SK-N-SH treated with all-trans-retinoic acid at 6 μM for 48 hours (cell line): ENCODE results near the gene IFT52.

Source experiments
- ATAC-seq: fragments of 200-7000 bp; cut with Tn5 transposase; 3 replicates; pipeline ENCODE4 v1.9.1; 2020; ENCODE audit warnings: mild to moderate bottlenecking, moderate library complexity
- ARNTL ChIP-seq: fragments of 450-650 bp; formaldehyde crosslinking; IDR thresholded peaks from 2 replicates; pipeline ENCODE4 v1.5.0; 2020; ENCODE audit warnings: low read depth, mild to moderate bottlenecking, moderate library complexity, borderline replicate concordance
- CREB5 ChIP-seq: fragments of 250-450 bp; sonication (Bioruptor Pico); IDR thresholded peaks from 2 replicates; pipeline ENCODE4 v1.5.1; 2020; ENCODE audit warnings: low read depth, mild to moderate bottlenecking, moderate library complexity
- CSDC2 ChIP-seq: fragments of 250-450 bp; sonication (Bioruptor Pico); IDR thresholded peaks from 2 replicates; pipeline ENCODE4 v1.5.0; 2020; ENCODE audit warnings: mild to moderate bottlenecking, moderate library complexity
- ESRRG ChIP-seq: fragments of 250-450 bp; sonication (Bioruptor Pico); IDR thresholded peaks from 2 replicates; pipeline ENCODE4 v1.6.1; 2021; ENCODE audit warnings: mild to moderate bottlenecking
- ISL1 ChIP-seq: fragments of 250-450 bp; sonication (Bioruptor Pico); IDR thresholded peaks from 2 replicates; pipeline ENCODE4 v2.1.2; 2022; ENCODE audit warnings: mild to moderate bottlenecking, moderate library complexity
- OSR1 ChIP-seq: fragments of 250-450 bp; sonication (Bioruptor Pico); IDR thresholded peaks from 2 replicates; pipeline ENCODE4 v1.8.0; 2022; ENCODE audit warnings: moderate library complexity, mild to moderate bottlenecking, inconsistent platforms
- PATZ1 ChIP-seq: fragments of 250-450 bp; sonication (Bioruptor Pico); IDR thresholded peaks from 2 replicates; pipeline ENCODE4 v1.8.0; 2020; ENCODE audit warnings: mild to moderate bottlenecking, moderate library complexity, borderline replicate concordance
- POU6F1 ChIP-seq: fragments of 250-450 bp; sonication (Bioruptor Pico); IDR thresholded peaks from 2 replicates; pipeline ENCODE4 v1.8.0; 2021; ENCODE audit warnings: low read depth, mild to moderate bottlenecking, moderate library complexity, borderline replicate concordance
- PPARA ChIP-seq: fragments of 250-450 bp; sonication (Bioruptor Pico); IDR thresholded peaks from 2 replicates; pipeline ENCODE4 v1.5.0; 2020; ENCODE audit warnings: mild to moderate bottlenecking, borderline replicate concordance
- RARB ChIP-seq: fragments of 250-450 bp; sonication (Bioruptor Pico); IDR thresholded peaks from 2 replicates; pipeline ENCODE4 v1.8.0; 2021; ENCODE audit warnings: mild to moderate bottlenecking, moderate library complexity
- SNAI2 ChIP-seq: fragments of 250-450 bp; sonication (Bioruptor Pico); IDR thresholded peaks from 2 replicates; pipeline ENCODE4 v1.5.0; 2020; ENCODE audit warnings: mild to moderate bottlenecking, moderate library complexity
- TCF4 ChIP-seq: fragments of 250-450 bp; sonication (Bioruptor Pico); IDR thresholded peaks from 2 replicates; pipeline ENCODE4 v1.8.0; 2021; ENCODE audit warnings: mild to moderate bottlenecking, moderate library complexity, borderline replicate concordance
- ZFP3 ChIP-seq: fragments of 250-450 bp; sonication (Bioruptor Pico); IDR thresholded peaks from 2 replicates; pipeline ENCODE4 v1.5.0; 2020; ENCODE audit warnings: mild to moderate bottlenecking, moderate library complexity
- ZFP30 ChIP-seq: fragments of 450-650 bp; formaldehyde crosslinking; IDR thresholded peaks from 2 replicates; pipeline ENCODE4 v1.5.0; 2022; ENCODE audit warnings: mild to moderate bottlenecking, moderate library complexity
- ZNF565 ChIP-seq: fragments of 450-650 bp; formaldehyde crosslinking; conservative IDR thresholded peaks from 2 replicates; pipeline ENCODE4 v1.5.0; 2020; ENCODE audit warnings: low read depth, mild to moderate bottlenecking, moderate library complexity
- ZNF70 ChIP-seq: fragments of 450-650 bp; formaldehyde crosslinking; IDR thresholded peaks from 2 replicates; pipeline ENCODE4 v1.5.0; 2020; ENCODE audit warnings: mild to moderate bottlenecking, moderate library complexity
- ZNF8 ChIP-seq: fragments of 450-650 bp; formaldehyde crosslinking; IDR thresholded peaks from 2 replicates; pipeline ENCODE4 v1.5.0; 2020; ENCODE audit warnings: mild to moderate bottlenecking, moderate library complexity
- TF ChIP-seq, protein P1 (sequence below): fragments of 250-450 bp; sonication (Bioruptor Pico); IDR thresholded peaks from 2 replicates; pipeline ENCODE4 v1.5.0; 2020; ENCODE audit warnings: mild to moderate bottlenecking, moderate library complexity

IFT52 gene

DNA sequence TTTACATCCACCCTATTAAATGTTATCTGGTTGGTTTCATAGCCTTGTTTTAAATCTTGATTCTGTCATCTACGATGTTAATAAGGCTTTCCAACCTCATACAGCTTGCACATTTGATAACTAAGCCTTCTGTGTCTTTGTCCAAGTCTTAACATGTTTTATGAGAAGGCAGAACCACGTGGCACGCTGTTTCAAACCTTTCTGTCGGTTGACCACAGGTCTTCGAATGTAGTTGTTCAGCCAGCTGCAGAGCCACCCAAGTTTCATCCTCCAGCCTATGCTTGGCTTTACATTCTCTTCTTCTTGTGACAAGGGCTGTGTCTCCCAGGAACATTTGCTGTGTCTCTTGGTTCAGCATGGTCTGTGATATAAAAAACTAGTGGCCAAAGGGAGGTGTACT is 47.6 kb upstream of the IFT52 start:
- ATAC-seq, result no peak
- no peak for TF ChIP-seq ZNF565 (CRISPR knock-in tag)

GRCh38 chr20:43544501-43544900 is 46.2 kb upstream of the IFT52 start:
- no peak for ATAC-seq

GRCh38 chr20:43545837-43546578 is 44.7 kb upstream of the IFT52 start:
- TF ChIP-seq CSDC2 (CRISPR knock-in tag) (no peak), OSR1 (CRISPR knock-in tag) (no peak), PATZ1 (CRISPR knock-in tag) (no peak), ZNF8 (CRISPR knock-in tag) (no peak), ZFP30 (no peak), POU6F1 (CRISPR knock-in tag) (no peak), ESRRG (CRISPR knock-in tag) (no peak), ISL1 (CRISPR knock-in tag) (no peak), PPARA (CRISPR knock-in tag) (no peak), ZNF565 (CRISPR knock-in tag) (no peak)
- TF ChIP-seq, all 23 proteins: peak for 0
- no peak for ATAC-seq

More at GRCh38 chr20:43544501-43544900, 46.2 kb upstream of the IFT52 start:
- TF ChIP-seq ZNF70 (CRISPR knock-in tag), result no peak
- no peak for TF ChIP-seq PPARA (CRISPR knock-in tag)
- no peak for TF ChIP-seq ZFP3 (CRISPR knock-in tag)
- no peak for TF ChIP-seq CREB5 (CRISPR knock-in tag)
- TF ChIP-seq, protein P1, sequence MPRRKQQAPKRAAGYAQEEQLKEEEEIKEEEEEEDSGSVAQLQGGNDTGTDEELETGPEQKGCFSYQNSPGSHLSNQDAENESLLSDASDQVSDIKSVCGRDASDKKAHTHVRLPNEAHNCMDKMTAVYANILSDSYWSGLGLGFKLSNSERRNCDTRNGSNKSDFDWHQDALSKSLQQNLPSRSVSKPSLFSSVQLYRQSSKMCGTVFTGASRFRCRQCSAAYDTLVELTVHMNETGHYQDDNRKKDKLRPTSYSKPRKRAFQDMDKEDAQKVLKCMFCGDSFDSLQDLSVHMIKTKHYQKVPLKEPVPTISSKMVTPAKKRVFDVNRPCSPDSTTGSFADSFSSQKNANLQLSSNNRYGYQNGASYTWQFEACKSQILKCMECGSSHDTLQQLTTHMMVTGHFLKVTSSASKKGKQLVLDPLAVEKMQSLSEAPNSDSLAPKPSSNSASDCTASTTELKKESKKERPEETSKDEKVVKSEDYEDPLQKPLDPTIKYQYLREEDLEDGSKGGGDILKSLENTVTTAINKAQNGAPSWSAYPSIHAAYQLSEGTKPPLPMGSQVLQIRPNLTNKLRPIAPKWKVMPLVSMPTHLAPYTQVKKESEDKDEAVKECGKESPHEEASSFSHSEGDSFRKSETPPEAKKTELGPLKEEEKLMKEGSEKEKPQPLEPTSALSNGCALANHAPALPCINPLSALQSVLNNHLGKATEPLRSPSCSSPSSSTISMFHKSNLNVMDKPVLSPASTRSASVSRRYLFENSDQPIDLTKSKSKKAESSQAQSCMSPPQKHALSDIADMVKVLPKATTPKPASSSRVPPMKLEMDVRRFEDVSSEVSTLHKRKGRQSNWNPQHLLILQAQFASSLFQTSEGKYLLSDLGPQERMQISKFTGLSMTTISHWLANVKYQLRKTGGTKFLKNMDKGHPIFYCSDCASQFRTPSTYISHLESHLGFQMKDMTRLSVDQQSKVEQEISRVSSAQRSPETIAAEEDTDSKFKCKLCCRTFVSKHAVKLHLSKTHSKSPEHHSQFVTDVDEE (CRISPR knock-in tag), result no peak
- TF ChIP-seq TCF4 (CRISPR knock-in tag), result no peak
- no peak for TF ChIP-seq OSR1 (CRISPR knock-in tag)
- TF ChIP-seq SNAI2 (CRISPR knock-in tag), result no peak
- no peak for TF ChIP-seq RARB
- no peak for TF ChIP-seq ARNTL (CRISPR knock-in tag)
- no peak for TF ChIP-seq ZFP30
- no peak for TF ChIP-seq PATZ1 (CRISPR knock-in tag)
- TF ChIP-seq POU6F1 (CRISPR knock-in tag), result no peak
- no peak for TF ChIP-seq ISL1 (CRISPR knock-in tag)
